GM19463 (cell line): ENCODE results near the gene PEX10.
"Not testable (repeated sequence)": the region's sequence is repeated elsewhere in the genome, so short reads cannot be mapped to it uniquely, and the experiment has no call there.

Experiments
- ATAC-seq: cut with Tn5 transposase; IDR thresholded peaks from one replicate; pipeline ENCODE4 v1.9.1; 2021; ENCODE audit warnings: mild to moderate bottlenecking, moderate library complexity; ENCODE audit not compliant: unreplicated experiment

PEX10 gene

DNA sequence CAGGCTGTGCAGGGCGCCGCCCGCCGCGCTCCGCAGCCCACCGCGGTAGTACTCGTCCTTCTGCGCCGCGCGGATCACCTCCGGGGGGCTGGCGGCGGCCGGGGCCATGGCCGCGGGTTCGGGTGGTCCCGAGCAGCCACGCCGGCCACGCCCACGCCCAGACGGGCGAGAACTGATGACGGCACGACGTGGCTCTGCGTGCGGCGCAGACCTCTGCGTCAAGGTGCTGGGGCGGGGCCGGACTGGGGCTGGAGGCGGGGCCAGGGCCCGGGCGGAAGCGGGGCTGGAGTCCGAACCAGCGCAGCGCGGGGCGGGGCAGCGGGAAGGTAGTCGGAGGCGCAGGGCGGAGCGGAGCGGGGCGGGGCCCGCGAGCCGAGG lies at the start of gene PEX10:
Gene PEX10 (minus strand): TSS at position 170 of the 378 bp plus-strand sequence. CDS start 62 bp downstream, at position 108.
- ATAC-seq = peak; percentile 81

DNA sequence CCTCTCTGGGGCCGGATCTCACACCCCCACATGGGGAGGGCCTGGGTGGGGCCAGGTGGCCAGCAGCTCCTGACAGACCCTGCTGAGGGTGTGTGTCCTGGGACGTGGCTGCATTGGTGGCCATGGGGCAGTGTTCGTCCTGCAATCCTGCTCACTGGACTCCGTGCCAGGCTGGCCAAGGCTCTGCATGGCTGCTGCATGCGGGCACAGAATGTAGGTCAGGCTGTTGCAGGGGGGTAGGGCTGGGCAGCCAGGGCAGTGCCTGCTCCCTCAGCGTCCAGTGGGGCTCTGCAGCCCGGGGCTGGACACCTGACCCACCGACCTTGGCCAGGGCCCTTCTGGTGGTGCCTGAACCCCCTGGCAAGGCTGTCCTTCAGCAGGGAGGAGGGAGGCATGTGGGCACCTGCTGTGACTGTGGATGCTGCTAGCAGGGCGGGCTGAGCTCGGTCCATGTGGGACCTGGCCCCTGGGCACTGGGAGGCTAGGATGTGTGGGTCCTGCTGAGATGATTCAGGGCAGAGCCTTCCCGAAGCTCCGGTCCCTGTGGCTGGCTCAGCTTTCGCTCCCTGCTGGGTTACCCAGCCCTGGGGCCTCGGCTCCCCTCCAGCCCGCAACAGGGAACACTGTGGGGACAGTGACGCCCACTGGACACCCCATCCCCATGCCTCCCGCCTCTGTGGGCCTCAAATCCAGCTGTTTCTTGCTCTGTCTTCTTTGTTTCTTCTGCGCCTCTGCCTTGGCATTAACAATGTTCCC lies 48.8 kb upstream of the PEX10 start:
- no peak for ATAC-seq

DNA sequence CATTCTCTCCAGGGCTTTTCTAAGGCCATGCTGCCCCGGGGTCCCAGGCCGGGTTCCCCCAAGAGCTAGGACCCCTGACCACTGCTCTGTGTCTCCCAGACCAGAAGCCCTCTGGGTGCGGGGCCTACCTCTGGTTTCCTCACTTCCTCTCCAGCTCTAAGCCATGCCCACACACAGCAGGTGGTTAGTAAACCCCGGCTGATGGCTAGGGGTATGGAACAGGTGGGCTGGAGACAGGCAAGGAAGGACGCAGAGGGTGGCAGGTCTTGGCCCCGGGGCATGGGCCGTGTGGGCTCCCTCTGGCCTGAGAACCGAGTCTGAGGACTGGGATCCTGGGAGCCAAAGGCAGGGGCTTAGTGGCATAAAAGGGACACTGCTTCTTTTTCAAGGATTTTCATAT lies 47.8 kb upstream of the PEX10 start:
- no peak for ATAC-seq

DNA sequence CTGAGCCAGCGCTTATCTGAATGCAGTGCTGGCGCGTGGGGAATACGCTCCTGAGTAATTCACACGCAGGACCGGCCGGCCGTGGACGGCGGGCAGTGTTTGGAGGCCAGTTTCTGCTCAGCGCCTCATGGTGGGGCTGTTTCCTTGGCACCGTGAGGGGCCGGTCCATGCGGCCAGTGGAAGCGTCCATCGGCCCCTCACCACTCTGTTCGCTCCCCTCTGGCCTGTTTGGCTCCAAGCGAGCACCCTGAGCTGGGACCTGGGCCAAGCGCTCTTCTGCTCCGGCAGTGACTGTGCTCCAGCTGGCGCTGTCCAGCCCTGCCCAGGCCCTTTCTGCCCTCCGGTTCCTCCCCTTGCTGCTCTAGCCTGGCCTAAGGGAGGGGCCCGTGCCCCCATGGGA lies 47.4 kb upstream of the PEX10 start:
- ATAC-seq = no peak

DNA sequence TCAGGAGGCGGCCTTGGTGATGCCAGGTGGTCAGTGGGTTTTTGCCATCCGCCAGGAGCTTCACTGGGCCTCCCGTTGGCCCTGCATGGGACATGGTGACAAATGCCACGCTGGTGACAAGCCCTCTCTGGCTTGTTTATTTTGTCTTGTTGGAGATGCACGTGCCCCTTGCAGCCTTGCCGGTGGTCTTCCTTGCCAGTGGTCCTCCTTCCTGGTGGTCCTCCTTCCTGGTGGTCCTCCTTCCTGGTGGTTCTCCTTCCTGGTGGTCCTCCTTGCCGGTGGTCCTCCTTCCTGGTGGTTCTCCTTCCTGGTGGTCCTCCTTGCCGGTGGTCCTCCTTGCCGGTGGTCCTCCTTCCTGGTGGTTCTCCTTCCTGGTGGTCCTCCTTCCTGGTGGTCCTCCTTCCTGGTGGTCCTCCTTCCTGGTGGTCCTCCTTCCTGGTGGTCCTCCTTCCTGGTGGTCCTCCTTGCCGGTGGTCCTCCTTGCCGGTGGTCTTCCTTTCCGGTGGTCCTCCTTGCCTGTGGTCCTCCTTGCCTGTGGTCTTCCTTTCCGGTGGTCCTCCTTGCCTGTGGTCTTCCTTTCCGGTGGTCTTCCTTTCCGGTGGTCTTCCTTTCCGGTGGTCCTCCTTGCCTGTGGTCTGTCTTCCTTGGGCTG lies 46.9 kb upstream of the PEX10 start:
- not testable (repeated sequence) for ATAC-seq

DNA sequence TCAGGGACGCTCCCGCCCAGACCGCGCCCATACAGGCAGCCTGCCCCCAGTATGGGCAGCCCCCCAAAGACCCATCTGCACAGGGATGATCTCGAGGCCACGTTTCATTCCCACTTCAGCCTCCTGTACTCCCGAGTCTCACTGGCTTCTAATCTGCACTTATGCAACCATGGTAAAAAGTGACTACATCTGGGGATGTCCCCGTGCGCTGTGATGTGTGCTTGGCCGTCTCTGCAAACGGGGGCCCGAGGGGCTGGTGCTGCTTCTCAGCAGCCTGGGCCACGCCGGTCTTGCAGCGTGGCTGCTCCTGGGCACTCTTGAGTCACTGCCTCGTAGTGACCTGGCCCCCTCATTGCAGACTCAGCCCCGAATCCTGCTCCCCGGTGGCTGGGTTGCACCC lies 46.3 kb upstream of the PEX10 start:
- ATAC-seq = no peak

DNA sequence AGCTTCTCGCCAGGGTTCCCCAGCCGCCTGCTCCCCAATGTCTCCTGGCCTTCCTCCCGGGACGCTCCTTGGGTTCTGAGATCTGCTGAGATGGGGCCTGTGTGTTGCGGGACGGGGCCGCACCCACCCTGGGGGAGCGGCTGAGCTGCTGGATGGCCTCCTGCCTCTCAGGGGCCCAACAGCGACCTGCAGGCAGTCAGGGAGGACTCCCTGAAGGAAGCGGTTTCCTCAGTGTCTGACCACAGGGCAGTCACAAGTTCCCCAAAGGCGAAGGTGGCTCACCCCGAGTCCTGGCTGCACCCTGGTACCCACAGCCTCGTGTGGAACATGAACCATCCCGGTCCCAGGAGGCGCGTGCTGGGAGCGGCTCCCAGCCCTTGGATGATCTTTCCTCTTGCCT lies 45.1 kb upstream of the PEX10 start:
- ATAC-seq = no peak

DNA sequence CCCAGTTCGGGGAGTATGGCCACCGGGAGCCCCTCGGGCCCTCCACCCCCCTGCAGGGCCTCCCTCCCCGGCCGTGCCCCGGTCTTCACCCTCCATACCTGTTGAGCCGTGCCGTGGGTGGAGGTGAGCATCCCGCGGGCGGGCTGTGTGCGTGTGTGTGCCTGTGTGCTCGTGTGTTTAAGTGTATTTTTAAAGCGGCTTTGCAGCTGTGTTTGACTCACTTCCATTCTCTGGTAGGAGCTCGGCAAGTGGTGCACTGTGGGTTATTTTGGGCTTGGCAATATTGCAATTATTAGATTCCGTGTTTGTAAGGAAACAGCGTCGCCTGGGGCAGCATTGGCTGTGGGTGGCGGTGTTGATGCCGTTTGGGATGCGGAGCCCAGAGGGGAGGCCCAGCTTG lies 43.4 kb upstream of the PEX10 start:
- no peak for ATAC-seq

DNA sequence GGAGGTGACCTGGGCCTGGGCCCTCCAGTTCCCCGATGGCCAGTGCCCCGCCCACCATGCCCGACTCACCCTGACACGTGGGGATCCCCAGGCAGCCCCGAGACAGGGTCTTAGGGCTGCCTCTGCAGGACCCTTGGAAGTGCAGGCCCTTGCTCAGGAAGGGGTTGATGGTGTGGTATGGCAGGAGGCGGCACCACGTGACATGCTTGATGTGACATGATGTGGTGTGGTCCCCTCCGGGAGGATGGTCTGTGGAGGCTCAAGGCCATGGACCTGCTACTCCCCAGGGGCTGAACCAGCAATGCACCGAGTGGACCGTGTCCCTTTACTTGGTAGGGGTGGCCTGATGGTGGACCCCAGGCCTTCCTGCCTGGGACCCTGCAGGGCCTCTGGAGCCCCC lies 41.9 kb upstream of the PEX10 start:
- ATAC-seq = no peak

DNA sequence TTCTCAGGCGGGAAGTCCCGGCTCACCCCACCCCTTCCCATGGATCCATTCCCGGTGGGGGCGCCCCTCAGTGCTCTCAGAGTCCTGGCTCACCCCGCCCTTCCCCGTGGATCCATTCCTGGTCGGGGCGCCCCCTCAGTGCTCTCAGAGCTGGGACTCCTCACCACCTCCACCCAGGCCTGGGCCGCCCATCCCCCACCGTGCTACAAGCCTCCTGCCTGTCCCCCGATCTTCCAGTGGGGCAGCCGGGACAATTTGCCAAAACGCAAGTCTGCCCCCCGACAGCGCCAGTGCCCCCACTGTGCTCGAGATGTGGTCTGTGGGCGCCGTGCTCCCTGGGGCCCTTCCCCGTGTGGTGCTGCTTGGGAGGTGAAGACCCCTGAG lies 40.6 kb upstream of the PEX10 start:
- no peak for ATAC-seq

DNA sequence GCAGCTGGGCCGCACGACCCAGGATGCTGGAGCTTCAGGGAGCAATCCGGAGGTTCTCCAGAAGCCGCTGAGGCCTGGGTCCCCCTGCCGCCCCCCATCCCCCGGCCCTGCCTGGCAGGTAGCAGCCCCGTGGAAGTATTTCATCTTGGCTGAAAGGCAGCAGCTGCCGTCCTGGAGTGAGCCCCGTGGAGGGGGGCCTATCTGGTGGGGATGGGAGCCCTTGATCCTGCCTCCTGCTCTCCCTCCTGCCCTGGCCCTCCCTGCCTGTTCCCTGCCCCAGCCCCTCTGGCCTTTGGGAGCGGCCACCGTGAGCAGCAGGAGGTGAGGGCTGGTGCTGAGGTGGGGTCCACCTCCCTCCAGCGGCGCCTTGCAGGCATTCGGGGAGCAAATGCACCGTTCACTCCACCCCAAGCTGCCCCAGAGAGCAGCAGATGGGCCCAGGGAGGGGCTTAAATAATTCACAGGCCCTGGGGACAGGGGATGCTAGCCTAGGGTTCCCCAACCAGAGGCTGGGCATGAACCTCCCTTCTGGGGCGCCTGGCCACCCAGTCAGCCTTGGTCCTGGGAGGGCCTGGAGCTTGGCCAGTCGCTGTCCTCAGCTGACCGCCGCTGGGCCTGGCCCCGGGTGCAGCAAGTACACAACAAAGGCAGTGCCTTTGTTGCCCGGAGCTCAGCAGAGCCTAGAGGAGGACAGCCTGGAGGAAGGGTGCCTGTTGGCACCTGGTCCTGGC lies 40.0 kb upstream of the PEX10 start:
- no peak for ATAC-seq

DNA sequence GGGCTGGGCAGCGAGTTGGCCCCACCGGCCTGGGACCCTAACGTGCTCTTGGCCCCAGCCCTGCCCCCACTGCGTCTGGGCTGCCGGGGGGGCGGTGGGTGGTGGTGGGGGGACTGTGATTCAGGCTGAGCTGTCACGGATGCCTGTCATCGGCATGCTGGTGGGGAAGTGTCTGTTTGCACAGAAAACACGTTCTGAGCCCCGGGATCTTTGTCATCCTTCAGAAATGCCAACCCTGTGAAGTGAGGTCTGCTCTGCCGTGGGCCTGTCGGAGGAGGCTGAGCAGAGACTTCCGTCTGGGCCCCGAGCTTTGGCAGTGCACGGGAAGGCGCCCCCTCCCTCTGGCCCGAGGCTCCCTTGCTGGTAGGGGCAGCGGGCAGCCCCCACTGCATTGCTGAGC lies 39.4 kb upstream of the PEX10 start:
- no peak for ATAC-seq

DNA sequence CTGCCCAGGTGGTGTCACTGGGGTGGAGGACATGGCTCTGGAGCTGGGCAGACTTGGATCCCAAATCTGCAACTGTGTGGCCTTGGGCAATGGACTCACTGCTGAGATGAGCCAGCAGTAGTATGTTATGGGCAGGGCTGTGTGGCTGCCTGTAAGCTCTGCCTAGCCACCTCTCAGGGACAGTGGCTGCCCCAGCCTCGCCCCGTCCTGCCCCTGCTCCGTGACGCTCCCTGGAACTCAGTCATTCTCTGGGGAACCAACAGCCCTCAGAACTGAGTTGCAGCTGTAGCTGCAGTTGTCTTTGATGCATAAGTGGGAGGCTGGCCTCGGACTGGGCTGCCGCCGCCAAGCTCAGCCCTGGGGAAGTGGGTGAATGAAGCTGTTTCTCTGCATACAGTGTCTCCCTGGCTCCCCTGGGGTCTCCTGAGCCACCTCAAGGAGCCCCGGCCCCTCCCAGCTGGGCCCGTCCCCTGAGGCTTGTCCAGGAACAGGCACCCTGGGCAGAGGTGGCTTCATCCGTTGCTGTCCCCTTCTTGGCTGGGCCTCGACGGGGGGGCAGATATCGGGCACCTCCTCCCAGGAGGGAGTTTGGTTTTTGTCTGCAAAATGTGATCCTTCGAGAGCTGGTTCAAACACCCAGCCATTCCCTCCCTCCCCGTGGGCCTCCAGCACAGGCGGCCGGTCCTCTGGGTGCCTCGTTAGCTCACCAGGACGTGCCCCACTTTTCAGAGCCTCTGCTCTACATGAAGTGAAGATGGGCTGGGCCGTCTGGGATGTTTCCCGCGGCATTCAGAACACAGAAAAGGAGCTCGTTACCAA lies 37.5 kb upstream of the PEX10 start:
- ATAC-seq = no peak

DNA sequence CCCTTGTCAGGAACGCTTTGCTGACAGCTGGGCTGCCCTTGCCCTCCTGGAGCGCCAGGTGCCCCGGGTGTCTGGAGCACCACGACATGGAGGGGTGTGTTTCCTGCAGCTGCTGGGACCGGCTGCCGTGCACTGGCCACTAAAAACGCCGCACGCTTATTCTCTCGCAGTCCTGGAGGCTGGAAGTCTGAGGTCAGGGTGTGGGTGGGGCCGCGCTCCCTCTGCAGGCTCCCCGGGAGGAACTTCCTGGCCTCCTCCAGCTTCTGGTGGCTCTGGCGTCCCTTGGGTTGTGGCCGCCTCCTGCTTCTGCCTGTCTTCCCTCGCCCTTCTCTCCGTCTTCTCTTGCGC lies 35.7 kb upstream of the PEX10 start:
- no peak for ATAC-seq

DNA sequence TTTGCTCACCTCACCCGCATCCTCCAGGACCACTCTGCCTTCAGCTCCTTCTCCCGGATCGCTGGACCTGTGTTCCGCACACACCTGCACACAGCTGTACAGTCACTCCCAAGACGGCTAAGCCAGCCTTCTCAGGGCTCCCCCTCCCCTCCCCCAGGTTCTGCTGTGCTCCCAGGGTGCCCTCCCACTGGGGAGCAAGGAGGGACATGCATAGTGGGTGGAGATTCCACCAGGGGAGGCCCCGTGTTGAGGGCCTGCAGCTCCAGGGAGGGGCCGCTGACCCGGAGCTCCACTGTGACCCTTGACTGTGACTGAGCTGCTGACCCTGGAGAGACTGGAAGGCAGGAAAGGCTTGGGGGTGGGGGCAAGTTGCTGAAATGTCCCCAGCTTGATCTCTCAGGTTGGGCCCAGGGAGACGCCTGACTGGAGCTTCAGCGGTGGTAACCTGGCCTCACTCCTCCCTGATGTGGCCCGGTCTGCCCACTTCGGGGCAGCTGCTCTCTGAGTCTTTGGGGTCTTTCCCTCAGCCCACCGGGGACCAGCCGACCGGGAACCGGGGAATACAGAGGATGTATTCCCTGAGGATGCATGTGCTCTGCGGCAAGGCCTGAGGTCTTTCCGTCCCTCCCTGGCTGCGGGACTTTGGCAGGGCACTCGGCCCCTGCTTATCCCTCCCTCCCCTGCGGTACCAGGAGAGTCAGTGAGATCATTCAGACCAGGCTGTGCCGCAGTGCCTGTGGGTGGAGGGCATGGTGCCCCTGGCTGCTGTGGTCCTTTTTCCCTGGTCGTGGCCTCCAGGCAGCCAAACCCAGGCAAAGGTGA lies 35.1 kb upstream of the PEX10 start:
- no peak for ATAC-seq

DNA sequence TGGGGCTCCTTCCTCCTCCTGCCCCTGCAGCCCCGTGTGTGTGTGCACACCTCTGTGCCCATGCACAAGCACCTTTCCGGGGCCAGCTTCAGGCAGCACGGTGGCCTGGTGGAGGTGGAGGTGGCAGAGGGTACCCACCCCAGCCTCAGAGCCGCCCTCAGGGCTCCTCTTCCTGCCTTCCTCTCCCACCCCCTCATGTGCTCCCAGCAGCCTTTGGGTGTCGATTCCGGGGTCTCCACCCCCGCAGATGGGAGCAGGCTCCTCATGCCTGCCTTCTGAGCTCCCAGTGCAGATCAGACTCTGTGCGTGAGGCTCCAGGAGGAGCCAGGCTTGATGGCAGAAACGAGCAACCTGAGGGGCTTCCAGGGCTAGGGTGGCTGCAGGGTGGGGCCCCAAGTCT lies 34.5 kb upstream of the PEX10 start:
- no peak for ATAC-seq

DNA sequence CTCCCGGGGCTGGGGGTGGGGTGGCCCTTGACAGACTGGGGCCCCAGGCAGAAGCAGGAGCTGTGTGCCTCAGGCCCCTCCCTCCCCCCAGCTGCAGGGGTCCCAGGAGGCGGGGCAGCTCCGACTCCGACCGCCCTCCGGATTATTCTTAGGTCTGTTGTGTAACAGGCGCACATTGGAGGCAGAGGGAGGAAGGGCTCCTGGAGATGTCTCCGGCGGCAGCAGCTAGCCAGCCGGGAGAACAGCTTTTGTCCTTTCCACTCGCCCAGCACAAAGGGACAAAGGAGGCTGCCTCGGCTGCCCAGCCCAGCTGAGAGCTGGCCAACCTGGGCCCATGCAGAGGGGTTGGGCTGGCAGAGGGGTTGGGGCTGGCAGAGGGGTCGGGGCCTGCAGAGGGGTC lies 34.0 kb upstream of the PEX10 start:
- no peak for ATAC-seq

DNA sequence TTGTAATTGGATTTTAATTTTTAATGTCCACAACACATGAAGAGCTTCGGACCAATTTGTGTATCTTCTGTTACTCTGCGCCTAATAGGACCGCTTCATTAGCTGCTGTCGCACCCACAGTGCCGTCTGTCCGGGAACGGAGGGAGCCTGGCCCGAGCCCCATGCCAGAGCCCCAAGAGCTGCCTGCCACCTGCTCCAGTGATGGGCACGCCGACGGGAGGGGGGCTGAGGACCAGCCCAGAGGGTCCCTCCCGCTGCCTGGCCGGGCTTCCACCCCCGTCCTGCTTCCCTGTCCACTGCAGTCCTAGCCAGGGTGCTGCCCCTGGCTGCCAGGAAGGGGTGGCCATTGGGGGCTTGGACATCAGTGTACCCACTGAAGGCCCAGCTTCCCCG lies 33.5 kb upstream of the PEX10 start:
- ATAC-seq = no peak

DNA sequence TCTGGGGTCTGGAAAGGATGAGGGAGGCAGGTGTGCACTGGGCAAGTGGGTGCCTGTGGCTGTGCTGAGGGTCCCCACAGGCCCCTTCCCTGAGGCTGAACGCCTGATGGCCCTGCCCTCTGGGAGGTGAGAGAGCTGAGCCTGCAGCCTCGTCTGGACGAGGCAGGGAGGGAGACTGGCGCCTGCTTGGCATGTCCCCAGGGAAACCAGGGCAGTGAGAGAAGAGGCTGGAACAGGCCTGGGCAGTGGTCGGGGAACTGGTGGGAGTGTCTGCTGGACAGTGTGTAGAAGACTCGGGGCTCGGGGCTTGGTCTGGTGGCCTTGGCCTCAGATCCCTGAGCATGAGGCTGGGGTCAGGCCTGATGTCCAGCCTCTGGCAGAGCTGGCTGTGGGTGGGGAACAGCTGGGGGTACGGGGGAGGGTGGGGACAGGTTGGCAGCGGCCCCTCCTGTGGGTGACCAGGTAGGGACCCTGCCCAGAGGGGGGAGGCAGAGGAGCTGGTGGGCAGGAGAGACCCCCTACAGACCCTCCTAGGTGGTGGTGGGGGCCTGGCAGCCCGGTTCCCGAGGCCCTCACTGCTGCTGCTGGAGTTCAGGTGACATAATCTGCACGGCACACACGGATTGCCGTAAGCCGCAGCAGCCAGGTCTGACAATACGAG lies 32.9 kb upstream of the PEX10 start:
- no peak for ATAC-seq

DNA sequence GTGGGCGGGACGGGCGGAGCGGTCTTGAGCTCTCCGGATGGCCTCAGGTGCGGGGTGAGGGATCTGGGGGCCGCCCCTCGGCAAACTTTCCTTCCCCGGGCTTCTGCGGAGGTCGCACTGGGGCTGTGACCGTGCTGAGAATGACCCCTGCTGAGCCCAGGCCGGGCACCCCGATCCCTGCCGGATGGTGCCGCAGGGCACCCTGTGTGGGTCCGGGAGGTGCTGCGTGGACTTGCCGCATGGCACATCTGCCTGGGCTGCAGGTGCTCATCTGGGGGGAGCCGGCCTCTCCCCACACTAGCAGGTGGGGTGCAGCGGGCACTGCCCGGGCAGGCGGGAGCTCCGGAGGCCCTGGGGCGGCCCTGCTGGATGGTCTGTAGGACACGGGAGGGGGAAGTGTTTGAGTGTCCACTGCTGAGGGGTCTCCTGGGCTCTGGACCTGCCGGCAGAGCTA lies 31.8 kb upstream of the PEX10 start:
- no peak for ATAC-seq
